ENCODE data around the gene SEC24A. TPM values are rescaled to one million over a fixed set of nuclear protein-coding genes. Genes with fewer than 3 reads are reported as not detected.
"Not testable (repeated sequence)": the region's sequence is repeated elsewhere in the genome, so short reads cannot be mapped to it uniquely, and the experiment has no call there.

SEC24A gene
- total RNA-seq (10 to 100 TPM; 21.0 to 46.6 TPM), polyA plus RNA-seq (10 to 100 TPM; 10.1 to 16.7 TPM)

- DNase-seq (ENCODE audit: low spot score) = peak; percentile 85
- Histone ChIP-seq H3K9me3 (ENCODE audit: control insufficient read depth in 4 of 4, low read length in 3 of 4) (no peaks in the 10 kb centered on the region), H3K27ac (ENCODE audit: low read depth in 1 of 2, low read length in 2 of 2) (peak within 1 kb of the TSS; percentile 99 to 100), H3K9ac (ENCODE audit: low read depth in 1 of 2, low read length in 2 of 2) (peak within 1 kb of the TSS; percentile 100), H3K36me3 (ENCODE audit: control insufficient read depth in 4 of 4, insufficient read depth in 3 of 4, low read depth in 1 of 4, low read length in 3 of 4) (no peaks in the 10 kb centered on the region), H3K4me3 (ENCODE audit: low read depth in 1 of 3, low read length in 3 of 3) (peak within 1 kb of the TSS; percentile 90 to 99 (median 97)), H3K4me1 (ENCODE audit: control insufficient read depth in 4 of 4, insufficient read depth in 4 of 4, low read length in 3 of 4) (peaks cover 0 to 32% (median 13%) of the 10 kb centered on the region in 4 donors), H3K27me3 (ENCODE audit: control insufficient read depth in 4 of 4, insufficient read depth in 4 of 4, low read length in 3 of 4) (no peaks in the 10 kb centered on the region)
- TF ChIP-seq SP1 (IDR thresholded peaks at IDR 0.05) = peak; percentile 51
- peak; percentile 78 to 93 for TF ChIP-seq GABPA (IDR thresholded peaks at IDR 0.05 in 1 of 2, conservative IDR thresholded peaks at IDR 0.05 in 1 of 2)
- peak in 1 of 2 donors; percentile 32 for TF ChIP-seq RAD21 (IDR thresholded peaks at IDR 0.05)
- peak; percentile 33 to 56 for TF ChIP-seq HNF4A (conservative IDR thresholded peaks at IDR 0.05)
- TF ChIP-seq EGR1 (IDR thresholded peaks at IDR 0.05; ENCODE audit: low read depth in 2 of 2) = no peak
- peak; percentile 34 to 62 for TF ChIP-seq RXRA (IDR thresholded peaks at IDR 0.05)
- TF ChIP-seq MAX (IDR thresholded peaks at IDR 0.05) = no peak
- WGBS = under 1% methylated on average over 69 of the region's 69 CpGs
Observed at GRCh38 chr5:134648425-134649162, at the start of gene SEC24A. Gene SEC24A, plus strand, starts transcription at chr5:134648785. Its CDS starts 292 bp downstream, at chr5:134649077.

DNA sequence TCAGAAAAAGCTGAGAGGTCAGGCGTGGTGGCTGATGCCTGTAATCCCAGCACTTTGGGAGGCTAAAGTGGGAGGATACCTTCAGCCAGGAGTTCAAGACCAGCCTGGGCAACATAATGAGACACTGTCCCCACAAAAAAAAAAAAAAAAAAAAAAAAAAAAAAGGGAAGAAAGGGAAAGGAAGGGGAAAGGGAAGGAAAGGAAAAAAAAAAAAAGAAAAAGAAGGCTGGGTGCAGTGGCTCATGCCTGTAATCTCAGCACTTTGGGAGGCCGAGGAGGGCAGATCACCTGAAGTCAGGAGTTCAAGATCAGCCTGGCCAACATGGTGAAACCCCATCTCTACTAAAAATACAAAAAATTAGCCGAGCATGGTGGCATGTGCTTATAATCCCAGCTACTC, 48.8 kb upstream of the SEC24A start:
- H3K4me1 ChIP-seq (ENCODE audit: control insufficient read depth in 4 of 4, insufficient read depth in 4 of 4, low read length in 3 of 4); DNase-seq (ENCODE audit: low spot score); H3K27me3 ChIP-seq (ENCODE audit: control insufficient read depth in 4 of 4, insufficient read depth in 4 of 4, low read length in 3 of 4); H3K27ac ChIP-seq (ENCODE audit: low read depth in 1 of 2, low read length in 2 of 2); H3K9ac ChIP-seq (ENCODE audit: low read depth in 1 of 2, low read length in 2 of 2); H3K9me3 ChIP-seq (ENCODE audit: control insufficient read depth in 4 of 4, low read length in 3 of 4); H3K4me3 ChIP-seq (ENCODE audit: low read depth in 1 of 3, low read length in 3 of 3): not testable (repeated sequence)
- WGBS = 95% methylated on average over 3 of the region's 3 CpGs
- H3K36me3 ChIP-seq (ENCODE audit: control insufficient read depth in 4 of 4, insufficient read depth in 3 of 4, low read depth in 1 of 4, low read length in 3 of 4) = peaks cover 5 to 16% (median 11%) of the 10 kb centered on the region in 4 donors

- H3K4me1 ChIP-seq (ENCODE audit: control insufficient read depth in 4 of 4, insufficient read depth in 4 of 4, low read length in 3 of 4) = peaks cover 0 to 2% (median under 1%) of the 10 kb centered on the region in 4 donors
- no peak overlapping the region for H3K4me3 ChIP-seq (ENCODE audit: low read depth in 1 of 3, low read length in 3 of 3)
- H3K9me3 ChIP-seq (ENCODE audit: control insufficient read depth in 4 of 4, low read length in 3 of 4) = no peaks in the 10 kb centered on the region
- TF ChIP-seq FOXA1 (IDR thresholded peaks at IDR 0.05) (no peak), YY1 (IDR thresholded peaks at IDR 0.05) (no peak), EGR1 (IDR thresholded peaks at IDR 0.05; ENCODE audit: low read depth in 2 of 2) (no peak)
- DNase-seq (ENCODE audit: low spot score) = no peak
- no peak overlapping the region for H3K27ac ChIP-seq (ENCODE audit: low read depth in 1 of 2, low read length in 2 of 2)
- no peaks in the 10 kb centered on the region for H3K27me3 ChIP-seq (ENCODE audit: control insufficient read depth in 4 of 4, insufficient read depth in 4 of 4, low read length in 3 of 4)
- H3K36me3 ChIP-seq (ENCODE audit: control insufficient read depth in 4 of 4, insufficient read depth in 3 of 4, low read depth in 1 of 4, low read length in 3 of 4) = peaks cover 5 to 20% (median 15%) of the 10 kb centered on the region in 4 donors
- no peak overlapping the region for H3K9ac ChIP-seq (ENCODE audit: low read depth in 1 of 2, low read length in 2 of 2)
- 81% methylated on average over 3 of the region's 3 CpGs for WGBS
Observed at GRCh38 chr5:134600600-134600999, 48.0 kb upstream of the SEC24A start.

DNA sequence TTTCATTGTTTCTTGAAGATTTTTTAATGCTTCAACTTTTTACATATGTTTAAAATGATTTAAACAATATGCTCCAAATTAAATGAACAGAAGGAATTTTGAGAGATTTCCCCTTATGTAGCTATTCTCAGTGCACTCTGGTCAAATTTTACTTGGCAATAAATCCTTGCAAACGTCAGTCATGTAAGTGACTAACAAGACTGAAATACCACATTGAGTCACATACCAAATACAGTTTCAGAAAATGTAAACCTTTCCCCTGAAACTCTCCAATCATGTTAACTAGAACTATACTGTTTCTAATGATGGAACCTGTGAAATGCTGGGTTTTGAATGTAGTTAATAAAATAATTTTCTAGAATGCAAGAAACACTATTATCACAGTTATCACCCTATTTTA, 45.5 kb upstream of the SEC24A start:
- H3K9me3 ChIP-seq (ENCODE audit: control insufficient read depth in 4 of 4, low read length in 3 of 4) = no peaks in the 10 kb centered on the region
- TF ChIP-seq YY1 (IDR thresholded peaks at IDR 0.05) (no peak), FOXA1 (IDR thresholded peaks at IDR 0.05) (no peak), ATF3 (IDR thresholded peaks at IDR 0.05) (no peak), FOXA2 (IDR thresholded peaks at IDR 0.05) (no peak), RXRA (IDR thresholded peaks at IDR 0.05) (no peak), SP1 (IDR thresholded peaks at IDR 0.05) (no peak), MAX (IDR thresholded peaks at IDR 0.05) (no peak), GABPA (IDR thresholded peaks at IDR 0.05 in 1 of 2, conservative IDR thresholded peaks at IDR 0.05 in 1 of 2) (no peak), ZBTB33 (IDR thresholded peaks at IDR 0.05) (no peak), HNF4A (conservative IDR thresholded peaks at IDR 0.05) (no peak), EGR1 (IDR thresholded peaks at IDR 0.05; ENCODE audit: low read depth in 2 of 2) (no peak), HNF4G (IDR thresholded peaks at IDR 0.05) (no peak), JUND (IDR thresholded peaks at IDR 0.05) (no peak), CTCF (IDR thresholded peaks at IDR 0.05; ENCODE audit: low read depth, low read length, missing input control) (no peak)
- no peak overlapping the region for H3K27ac ChIP-seq (ENCODE audit: low read depth in 1 of 2, low read length in 2 of 2)
- H3K4me3 ChIP-seq (ENCODE audit: low read depth in 1 of 3, low read length in 3 of 3) = no peak overlapping the region
- H3K4me1 ChIP-seq (ENCODE audit: control insufficient read depth in 4 of 4, insufficient read depth in 4 of 4, low read length in 3 of 4) = peaks cover 6 to 14% (median 13%) of the 10 kb centered on the region in 4 donors
- H3K9ac ChIP-seq (ENCODE audit: low read depth in 1 of 2, low read length in 2 of 2) = no peak overlapping the region
- WGBS = 23% methylated on average over 1 of the region's 1 CpG
- H3K27me3 ChIP-seq (ENCODE audit: control insufficient read depth in 4 of 4, insufficient read depth in 4 of 4, low read length in 3 of 4) = no peaks in the 10 kb centered on the region
- no peak for DNase-seq (ENCODE audit: low spot score)
- peaks cover 10 to 30% (median 26%) of the 10 kb centered on the region in 4 donors for H3K36me3 ChIP-seq (ENCODE audit: control insufficient read depth in 4 of 4, insufficient read depth in 3 of 4, low read depth in 1 of 4, low read length in 3 of 4)
